PC-3 (cell line): Measurements from ENCODE around the gene PNMA1.

ENCODE experiments used
- CTCF ChIP-seq: fragments of 300-600 bp; sonication (generic); conservative IDR thresholded peaks from 2 replicates; pipeline ENCODE4 v1.5.1; 2017; ENCODE audit warnings: antibody characterized with exemption, low read depth, mild to moderate bottlenecking, low read length
- EZH2 ChIP-seq: fragments of 300-600 bp; sonication (generic); IDR thresholded peaks from one replicate; pipeline ENCODE4 v1.6.1; 2017; ENCODE audit warnings: antibody characterized with exemption, mild to moderate bottlenecking, low read length; ENCODE audit not compliant: unreplicated experiment
- EZH2phosphoT487 ChIP-seq: fragments of 300-600 bp; sonication (generic); IDR thresholded peaks from 2 replicates; pipeline ENCODE4 v1.6.1; 2018; ENCODE audit warnings: mild to moderate bottlenecking, antibody characterized with exemption, low read length, borderline replicate concordance

DNA sequence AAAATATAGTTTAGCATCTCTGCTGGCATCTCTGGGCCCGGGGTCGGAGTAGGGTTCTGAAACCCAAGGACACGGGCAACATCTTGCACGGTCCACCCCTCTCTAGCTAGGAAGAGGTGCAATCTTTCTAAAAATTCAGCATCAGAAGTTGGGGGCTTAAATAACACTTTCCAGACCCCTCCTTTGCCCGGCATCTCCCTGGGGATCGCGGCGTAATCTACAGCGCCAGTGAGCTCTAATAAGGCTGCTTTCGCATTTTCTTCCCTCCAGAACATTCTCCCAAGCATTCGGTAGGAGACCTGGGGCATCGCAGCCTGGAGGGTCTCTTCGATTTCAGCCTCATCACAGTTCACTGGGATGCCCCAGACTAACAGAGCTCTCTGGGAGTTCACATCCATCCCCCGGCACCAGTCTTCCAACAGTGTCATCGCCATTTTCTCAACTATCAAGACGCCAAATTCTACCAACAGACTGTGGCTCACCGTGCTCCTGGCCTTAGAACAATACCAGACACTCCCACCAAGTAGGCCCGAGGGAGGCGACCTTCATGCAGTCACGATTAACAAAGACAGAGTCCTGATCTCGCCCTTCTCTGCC, 880 bp downstream of the PNMA1 start:
- no peak for TF ChIP-seq CTCF
- TF ChIP-seq EZH2 = no peak
- TF ChIP-seq EZH2phosphoT487 = no peak
